HCT116 (cell line): ENCODE data around the gene C12orf43.

Experiments used
- CEBPB ChIP-seq: IDR thresholded peaks from 2 replicates; pipeline ENCODE4 v1.6.1; 2012; ENCODE audit warnings: low read depth
- POLR2A ChIP-seq: IDR thresholded peaks from 2 replicates; pipeline ENCODE4 v1.7.0; 2011; ENCODE audit warnings: borderline replicate concordance; ENCODE audit not compliant: insufficient read depth, insufficient read length; ENCODE audit errors: extremely low read depth
- POLR2AphosphoS5 ChIP-seq: IDR thresholded peaks from 2 replicates; pipeline ENCODE4 v1.6.1; 2011; ENCODE audit warnings: mild to moderate bottlenecking, low read depth, low read length, moderate library complexity
- RAD21 ChIP-seq: IDR thresholded peaks from 2 replicates; pipeline ENCODE4 v1.6.1; 2012; ENCODE audit warnings: low read depth, mild to moderate bottlenecking
- SIN3A ChIP-seq: IDR thresholded peaks from 2 replicates; pipeline ENCODE4 v1.6.1; 2012; ENCODE audit warnings: low read depth
- SRF ChIP-seq: IDR thresholded peaks from 2 replicates; pipeline ENCODE4 v1.6.1; 2012; ENCODE audit warnings: low read depth
- TF ChIP-seq, protein P1 (sequence below), 3 experiments: fragments of 200-600 bp in 1 of 3; sonication (generic) in 1 of 3; IDR thresholded peaks in 2 of 3; conservative IDR thresholded peaks in 1 of 3; 2 replicates each; pipeline ENCODE4 v1.5.1; 2012 to 2017; ENCODE audit warnings: low read depth in 2 of 3, low read length in 2 of 3, antibody characterized with exemption in 1 of 3, borderline replicate concordance in 1 of 3, control low read depth in 1 of 3, mild to moderate bottlenecking in 1 of 3, mixed read lengths in 1 of 3, mixed run types in 1 of 3, moderate library complexity in 1 of 3; ENCODE audit not compliant: insufficient read depth in 1 of 3
- TF ChIP-seq, protein P2 (sequence below): IDR thresholded peaks from 2 replicates; pipeline ENCODE4 v1.6.1; 2012; ENCODE audit warnings: low read depth

DNA sequence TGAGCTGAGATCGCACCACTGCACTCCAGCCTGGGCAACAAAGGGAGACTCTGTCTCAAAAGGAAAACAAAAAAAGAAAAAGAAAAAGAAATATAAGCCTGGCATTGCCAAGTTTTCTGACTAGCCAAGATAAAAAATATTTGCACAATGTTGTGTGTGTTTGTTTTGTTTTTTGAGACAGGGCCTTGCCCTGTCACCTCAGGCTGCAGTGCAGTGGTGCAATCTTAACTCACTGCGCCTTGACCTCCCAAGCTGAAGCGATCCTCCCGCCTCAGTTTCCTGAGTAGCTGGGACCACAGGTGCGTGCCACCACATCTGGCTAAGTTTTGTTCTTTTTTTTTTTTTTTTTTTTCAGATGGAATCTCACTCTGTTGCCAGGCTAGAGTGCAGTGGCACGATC is 5.5 kb upstream of the C12orf43 start:
- TF ChIP-seq SRF, result no peak
- TF ChIP-seq, protein P1, sequence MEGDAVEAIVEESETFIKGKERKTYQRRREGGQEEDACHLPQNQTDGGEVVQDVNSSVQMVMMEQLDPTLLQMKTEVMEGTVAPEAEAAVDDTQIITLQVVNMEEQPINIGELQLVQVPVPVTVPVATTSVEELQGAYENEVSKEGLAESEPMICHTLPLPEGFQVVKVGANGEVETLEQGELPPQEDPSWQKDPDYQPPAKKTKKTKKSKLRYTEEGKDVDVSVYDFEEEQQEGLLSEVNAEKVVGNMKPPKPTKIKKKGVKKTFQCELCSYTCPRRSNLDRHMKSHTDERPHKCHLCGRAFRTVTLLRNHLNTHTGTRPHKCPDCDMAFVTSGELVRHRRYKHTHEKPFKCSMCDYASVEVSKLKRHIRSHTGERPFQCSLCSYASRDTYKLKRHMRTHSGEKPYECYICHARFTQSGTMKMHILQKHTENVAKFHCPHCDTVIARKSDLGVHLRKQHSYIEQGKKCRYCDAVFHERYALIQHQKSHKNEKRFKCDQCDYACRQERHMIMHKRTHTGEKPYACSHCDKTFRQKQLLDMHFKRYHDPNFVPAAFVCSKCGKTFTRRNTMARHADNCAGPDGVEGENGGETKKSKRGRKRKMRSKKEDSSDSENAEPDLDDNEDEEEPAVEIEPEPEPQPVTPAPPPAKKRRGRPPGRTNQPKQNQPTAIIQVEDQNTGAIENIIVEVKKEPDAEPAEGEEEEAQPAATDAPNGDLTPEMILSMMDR (IDR thresholded peaks at IDR 0.05 in 2 of 3, conservative IDR thresholded peaks at IDR 0.05 in 1 of 3; ENCODE audit: borderline replicate concordance in 1 of 3, insufficient read depth in 1 of 3, low read depth in 2 of 3, low read length in 2 of 3), result no peak
- no peak for TF ChIP-seq POLR2AphosphoS5
- no peak for TF ChIP-seq RAD21
- TF ChIP-seq, protein P2, sequence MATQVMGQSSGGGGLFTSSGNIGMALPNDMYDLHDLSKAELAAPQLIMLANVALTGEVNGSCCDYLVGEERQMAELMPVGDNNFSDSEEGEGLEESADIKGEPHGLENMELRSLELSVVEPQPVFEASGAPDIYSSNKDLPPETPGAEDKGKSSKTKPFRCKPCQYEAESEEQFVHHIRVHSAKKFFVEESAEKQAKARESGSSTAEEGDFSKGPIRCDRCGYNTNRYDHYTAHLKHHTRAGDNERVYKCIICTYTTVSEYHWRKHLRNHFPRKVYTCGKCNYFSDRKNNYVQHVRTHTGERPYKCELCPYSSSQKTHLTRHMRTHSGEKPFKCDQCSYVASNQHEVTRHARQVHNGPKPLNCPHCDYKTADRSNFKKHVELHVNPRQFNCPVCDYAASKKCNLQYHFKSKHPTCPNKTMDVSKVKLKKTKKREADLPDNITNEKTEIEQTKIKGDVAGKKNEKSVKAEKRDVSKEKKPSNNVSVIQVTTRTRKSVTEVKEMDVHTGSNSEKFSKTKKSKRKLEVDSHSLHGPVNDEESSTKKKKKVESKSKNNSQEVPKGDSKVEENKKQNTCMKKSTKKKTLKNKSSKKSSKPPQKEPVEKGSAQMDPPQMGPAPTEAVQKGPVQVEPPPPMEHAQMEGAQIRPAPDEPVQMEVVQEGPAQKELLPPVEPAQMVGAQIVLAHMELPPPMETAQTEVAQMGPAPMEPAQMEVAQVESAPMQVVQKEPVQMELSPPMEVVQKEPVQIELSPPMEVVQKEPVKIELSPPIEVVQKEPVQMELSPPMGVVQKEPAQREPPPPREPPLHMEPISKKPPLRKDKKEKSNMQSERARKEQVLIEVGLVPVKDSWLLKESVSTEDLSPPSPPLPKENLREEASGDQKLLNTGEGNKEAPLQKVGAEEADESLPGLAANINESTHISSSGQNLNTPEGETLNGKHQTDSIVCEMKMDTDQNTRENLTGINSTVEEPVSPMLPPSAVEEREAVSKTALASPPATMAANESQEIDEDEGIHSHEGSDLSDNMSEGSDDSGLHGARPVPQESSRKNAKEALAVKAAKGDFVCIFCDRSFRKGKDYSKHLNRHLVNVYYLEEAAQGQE, result no peak
- TF ChIP-seq SIN3A, result no peak
- TF ChIP-seq POLR2A, result no peak
- TF ChIP-seq CEBPB, result no peak
